AG04449 (cell line): Measurements from ENCODE around the gene NSF.
A peak's percentile ranks its signal among the peaks of the same experiment; 100 is the strongest.

Experiments used
- CTCF ChIA-PET: fragments of 350-600 bp; formaldehyde crosslinking; extraction: SDS; loops from one replicate; lab custom pipeline; 2021; ENCODE audit warnings: antibody characterized with exemption; lab: Yijun Ruan, JAX
- POLR2A ChIA-PET: fragments of 400-600, 350-600 bp; formaldehyde crosslinking; extraction: SDS; loops from one replicate; lab custom pipeline; 2020; ENCODE audit warnings: antibody characterized with exemption, inconsistent platforms; lab: Yijun Ruan, JAX
- DNase-seq: peaks from one replicate; pipeline ENCODE4 v3.0.0-alpha.2; 2010; ENCODE audit warnings: low read depth, low spot score
- H3K4me3 ChIP-seq: 2 replicates; pipeline ENCODE4 v1.5.1; 2011; ENCODE audit warnings: low read depth, mild to moderate bottlenecking, control low read depth, low read length
- TF ChIP-seq, protein P1 (sequence below): IDR thresholded peaks from one replicate; pipeline ENCODE4 v1.5.1; 2011; ENCODE audit warnings: mild to moderate bottlenecking, moderate library complexity, low read length, control low read depth, inconsistent platforms; ENCODE audit not compliant: insufficient read depth; ENCODE audit errors: missing control alignments

NSF gene

DNA sequence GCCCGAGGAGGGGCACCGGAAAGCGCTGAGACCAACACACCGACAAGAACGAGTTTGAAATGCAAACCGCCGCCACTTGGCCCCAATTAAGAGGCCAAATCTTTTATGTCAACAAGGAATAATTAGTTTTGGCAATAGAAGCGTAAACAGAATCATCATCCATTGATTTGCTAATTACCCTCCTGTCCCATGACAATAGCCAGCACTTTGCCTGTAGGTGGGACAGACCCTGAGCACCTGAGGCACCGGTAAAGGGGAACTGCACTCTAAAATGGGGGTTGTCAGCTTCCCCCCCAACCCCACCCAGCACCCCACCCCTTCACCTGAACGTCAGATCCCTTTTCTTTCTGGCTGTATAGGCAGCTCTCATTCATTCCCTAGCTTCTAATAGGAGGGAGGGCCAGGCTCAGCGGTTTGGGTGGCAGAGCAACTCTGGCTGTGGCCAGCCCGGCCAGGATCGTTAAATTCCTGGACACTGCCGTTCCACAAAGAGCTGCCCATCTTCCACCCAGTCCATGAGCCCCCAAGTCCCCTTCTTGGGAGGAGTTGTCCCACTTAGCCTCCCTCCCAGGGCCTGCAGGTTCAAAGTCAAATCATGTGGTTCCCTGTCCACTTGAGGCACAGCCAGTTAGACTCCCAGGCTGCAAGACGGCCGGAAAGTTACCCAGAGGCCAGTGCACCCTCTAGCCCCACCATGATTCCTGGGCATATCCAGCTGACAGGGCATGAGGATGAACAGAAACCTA, 182.2 kb downstream of the NSF start:
- CTCF ChIA-PET, result no interaction called here
- TF ChIP-seq, protein P1, sequence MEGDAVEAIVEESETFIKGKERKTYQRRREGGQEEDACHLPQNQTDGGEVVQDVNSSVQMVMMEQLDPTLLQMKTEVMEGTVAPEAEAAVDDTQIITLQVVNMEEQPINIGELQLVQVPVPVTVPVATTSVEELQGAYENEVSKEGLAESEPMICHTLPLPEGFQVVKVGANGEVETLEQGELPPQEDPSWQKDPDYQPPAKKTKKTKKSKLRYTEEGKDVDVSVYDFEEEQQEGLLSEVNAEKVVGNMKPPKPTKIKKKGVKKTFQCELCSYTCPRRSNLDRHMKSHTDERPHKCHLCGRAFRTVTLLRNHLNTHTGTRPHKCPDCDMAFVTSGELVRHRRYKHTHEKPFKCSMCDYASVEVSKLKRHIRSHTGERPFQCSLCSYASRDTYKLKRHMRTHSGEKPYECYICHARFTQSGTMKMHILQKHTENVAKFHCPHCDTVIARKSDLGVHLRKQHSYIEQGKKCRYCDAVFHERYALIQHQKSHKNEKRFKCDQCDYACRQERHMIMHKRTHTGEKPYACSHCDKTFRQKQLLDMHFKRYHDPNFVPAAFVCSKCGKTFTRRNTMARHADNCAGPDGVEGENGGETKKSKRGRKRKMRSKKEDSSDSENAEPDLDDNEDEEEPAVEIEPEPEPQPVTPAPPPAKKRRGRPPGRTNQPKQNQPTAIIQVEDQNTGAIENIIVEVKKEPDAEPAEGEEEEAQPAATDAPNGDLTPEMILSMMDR, result no peak
- DNase-seq, result no peak
- POLR2A ChIA-PET, result no interaction called here
- peak overlapping the region; percentile 55; the same call in 1 of the 2 replicates for H3K4me3 ChIP-seq

- TF ChIP-seq, protein P1, result no peak
- ChIA-PET POLR2A (no interaction called here), CTCF (no interaction called here)
- no peak for DNase-seq
- H3K4me3 ChIP-seq, result no peak overlapping the region
These were observed 182.7 kb downstream of the NSF start for GRCh38 chr17:46773221-46773605.

DNA sequence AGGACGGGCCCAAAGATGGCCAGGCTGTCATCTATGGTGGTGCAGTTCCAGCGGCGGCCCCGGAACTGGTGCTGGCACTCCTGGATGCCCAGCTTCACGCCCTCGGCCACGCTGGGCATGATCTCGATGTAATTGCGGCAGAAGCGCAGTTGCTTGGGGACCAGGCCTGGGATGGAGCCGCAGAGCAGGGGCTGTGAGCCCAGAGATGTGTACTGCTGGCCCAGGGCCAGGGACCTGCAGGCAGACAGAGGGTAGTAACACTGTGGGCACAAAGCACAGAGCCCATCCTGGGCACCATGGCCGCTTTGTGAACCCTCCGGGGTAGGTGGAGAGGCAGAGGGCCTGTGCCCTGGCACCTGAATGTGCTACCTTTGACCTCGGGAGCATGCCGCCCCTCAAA, 183.2 kb downstream of the NSF start:
- DNase-seq, result no peak
- CTCF ChIA-PET, result interaction anchor here (1.4 kb wide), 1 partner anchor 10 kb away, joined by 3 read pairs; no protein-coding TSS in a partner anchor
- TF ChIP-seq, protein P1, result no peak
- H3K4me3 ChIP-seq, result no peak overlapping the region
- POLR2A ChIA-PET, result no interaction called here

- H3K4me3 ChIP-seq, result no peak overlapping the region
- TF ChIP-seq, protein P1, result no peak
- CTCF ChIA-PET, result interaction anchor here (0.8 to 1.4 kb wide), 2 partner anchors 10 to 61 kb away, joined by 3 read pairs; no protein-coding TSS in a partner anchor
- POLR2A ChIA-PET, result no interaction called here
- DNase-seq, result no peak
These were observed 183.8 kb downstream of the NSF start for GRCh38 chr17:46774108-46774737.

GRCh38 chr17:46776298-46777005, 186.0 kb downstream of the NSF start:
- DNase-seq, result no peak
- ChIA-PET POLR2A (no interaction called here), CTCF (interaction anchor here (1.4 kb wide), 1 partner anchor 9 kb away, joined by 3 read pairs; no protein-coding TSS in a partner anchor)
- TF ChIP-seq, protein P1, result no peak
- H3K4me3 ChIP-seq, result no peak overlapping the region
